MM.1S (cell line): ENCODE data around the gene GNAL.
A peak's percentile ranks its signal among the peaks of the same experiment; 100 is the strongest.

Source experiments
- DNase-seq: peaks from one replicate; pipeline ENCODE4 v3.0.0-alpha.2; 2015
- H2AFZ ChIP-seq: fragments of 300-600 bp; sonication (generic); 2 replicates; pipeline ENCODE4 v1.6.0; 2016; ENCODE audit warnings: antibody characterized with exemption, low read length
- H3F3A ChIP-seq: fragments of 300-600 bp; sonication (generic); 2 replicates; pipeline ENCODE4 v1.6.1; 2016; ENCODE audit warnings: mild to moderate bottlenecking, antibody characterized with exemption, low read length, moderate library complexity, mixed read lengths; ENCODE audit not compliant: insufficient read depth
- H3K27ac ChIP-seq: fragments of 300-600 bp; sonication (generic); 2 replicates; pipeline ENCODE4 v1.5.1; 2016; ENCODE audit warnings: mild to moderate bottlenecking, low read length
- H3K27me3 ChIP-seq: fragments of 300-600 bp; sonication (generic); replicated peaks from 2 replicates; pipeline ENCODE4 v1.6.0; 2016; ENCODE audit warnings: low read length; ENCODE audit not compliant: insufficient read depth
- H3K36me3 ChIP-seq: fragments of 300-600 bp; sonication (generic); replicated peaks from 2 replicates; pipeline ENCODE4 v1.6.1; 2016; ENCODE audit warnings: mild to moderate bottlenecking, low read length, mixed read lengths; ENCODE audit not compliant: insufficient read depth
- H3K4me1 ChIP-seq: fragments of 300-600 bp; sonication (generic); 2 replicates; pipeline ENCODE4 v1.6.1; 2016; ENCODE audit warnings: low read length, mixed read lengths
- H3K4me2 ChIP-seq: fragments of 300-600 bp; sonication (generic); 2 replicates; pipeline ENCODE4 v1.6.0; 2016; ENCODE audit warnings: low read depth, low read length
- H3K4me3 ChIP-seq: fragments of 300-600 bp; sonication (generic); 2 replicates; pipeline ENCODE4 v1.5.1; 2016; ENCODE audit warnings: low read length, mixed read lengths
- H3K79me2 ChIP-seq: fragments of 300-600 bp; sonication (generic); 2 replicates; pipeline ENCODE4 v1.6.1; 2016; ENCODE audit warnings: mixed run types, low read length, mixed read lengths
- H3K9ac ChIP-seq: fragments of 300-600 bp; sonication (generic); 2 replicates; pipeline ENCODE4 v1.6.1; 2016; ENCODE audit warnings: low read length, mixed read lengths
- H3K9me2 ChIP-seq: fragments of 300-600 bp; sonication (generic); replicated peaks from 2 replicates; pipeline ENCODE4 v1.6.1; 2016; ENCODE audit warnings: mild to moderate bottlenecking, low read length, mixed read lengths; ENCODE audit not compliant: insufficient read depth
- H3K9me3 ChIP-seq: fragments of 300-600 bp; sonication (generic); replicated peaks from 2 replicates; pipeline ENCODE4 v1.6.1; 2016; ENCODE audit warnings: mild to moderate bottlenecking, low read length, mixed read lengths; ENCODE audit not compliant: insufficient read depth
- H4K20me1 ChIP-seq: fragments of 300-600 bp; sonication (generic); 2 replicates; pipeline ENCODE4 v1.6.1; 2016; ENCODE audit warnings: mild to moderate bottlenecking, low read length, moderate library complexity, mixed read lengths; ENCODE audit not compliant: insufficient read depth
- EZH2 ChIP-seq: fragments of 300-600 bp; sonication (generic); optimal IDR thresholded peaks from 2 replicates; pipeline ENCODE3; 2017; ENCODE audit warnings: low read depth, mild to moderate bottlenecking, antibody characterized with exemption, low read length, mixed read lengths
- EZH2phosphoT487 ChIP-seq: fragments of 300-600 bp; sonication (generic); IDR thresholded peaks from 2 replicates; pipeline ENCODE4 v1.6.1; 2018; ENCODE audit warnings: antibody characterized with exemption, low read length
- TF ChIP-seq, protein P1 (sequence below): fragments of 300-600 bp; sonication (generic); IDR thresholded peaks from 2 replicates; pipeline ENCODE4 v1.5.1; 2016; ENCODE audit warnings: antibody characterized with exemption, low read length, mixed read lengths

Gene GNAL

DNA sequence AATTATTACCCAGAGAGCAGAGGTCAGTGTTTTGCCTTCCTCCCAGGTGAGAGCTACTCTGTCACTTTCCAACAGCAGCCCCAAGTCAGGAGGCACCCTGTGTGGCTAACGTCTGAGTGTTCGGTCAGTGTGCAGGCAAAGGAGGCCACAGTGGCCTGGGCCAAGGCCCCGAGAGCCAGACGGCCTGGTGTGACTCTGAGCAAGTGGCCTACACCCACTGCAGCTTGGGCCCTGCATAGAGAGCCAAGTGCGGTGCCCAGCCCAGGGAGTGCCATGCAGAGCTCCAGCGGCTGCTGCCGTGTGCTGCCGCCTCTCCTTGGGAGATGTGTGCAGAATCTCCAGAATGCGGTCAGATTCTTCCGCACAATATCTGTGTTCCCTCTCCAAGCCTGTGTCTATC is 70.4 kb downstream of the GNAL start:
- no peaks in the 10 kb centered on the region for H3K79me2 ChIP-seq
- no peaks in the 10 kb centered on the region for H3K9me3 ChIP-seq
- no peak overlapping the region for H3K4me3 ChIP-seq
- no peaks in the 10 kb centered on the region for H3K27me3 ChIP-seq
- no peaks in the 10 kb centered on the region for H4K20me1 ChIP-seq
- H3K4me2 ChIP-seq, result no peak overlapping the region
- TF ChIP-seq EZH2phosphoT487 (no peak), EZH2 (no peak)
- TF ChIP-seq, protein P1, sequence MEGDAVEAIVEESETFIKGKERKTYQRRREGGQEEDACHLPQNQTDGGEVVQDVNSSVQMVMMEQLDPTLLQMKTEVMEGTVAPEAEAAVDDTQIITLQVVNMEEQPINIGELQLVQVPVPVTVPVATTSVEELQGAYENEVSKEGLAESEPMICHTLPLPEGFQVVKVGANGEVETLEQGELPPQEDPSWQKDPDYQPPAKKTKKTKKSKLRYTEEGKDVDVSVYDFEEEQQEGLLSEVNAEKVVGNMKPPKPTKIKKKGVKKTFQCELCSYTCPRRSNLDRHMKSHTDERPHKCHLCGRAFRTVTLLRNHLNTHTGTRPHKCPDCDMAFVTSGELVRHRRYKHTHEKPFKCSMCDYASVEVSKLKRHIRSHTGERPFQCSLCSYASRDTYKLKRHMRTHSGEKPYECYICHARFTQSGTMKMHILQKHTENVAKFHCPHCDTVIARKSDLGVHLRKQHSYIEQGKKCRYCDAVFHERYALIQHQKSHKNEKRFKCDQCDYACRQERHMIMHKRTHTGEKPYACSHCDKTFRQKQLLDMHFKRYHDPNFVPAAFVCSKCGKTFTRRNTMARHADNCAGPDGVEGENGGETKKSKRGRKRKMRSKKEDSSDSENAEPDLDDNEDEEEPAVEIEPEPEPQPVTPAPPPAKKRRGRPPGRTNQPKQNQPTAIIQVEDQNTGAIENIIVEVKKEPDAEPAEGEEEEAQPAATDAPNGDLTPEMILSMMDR, result no peak
- no peak overlapping the region for H3K9ac ChIP-seq
- no peak overlapping the region for H2AFZ ChIP-seq
- H3K27ac ChIP-seq, result no peak overlapping the region
- no peaks in the 10 kb centered on the region for H3K4me1 ChIP-seq
- no peaks in the 10 kb centered on the region for H3K9me2 ChIP-seq
- DNase-seq, result no peak
- H3K36me3 ChIP-seq, result no peaks in the 10 kb centered on the region
- H3F3A ChIP-seq, result no peaks in the 10 kb centered on the region

- TF ChIP-seq EZH2phosphoT487 (no peak), EZH2 (no peak)
- TF ChIP-seq, protein P1, result no peak
Measured at GRCh38 chr18:11760498-11761167, 71.6 kb downstream of the GNAL start.

DNA sequence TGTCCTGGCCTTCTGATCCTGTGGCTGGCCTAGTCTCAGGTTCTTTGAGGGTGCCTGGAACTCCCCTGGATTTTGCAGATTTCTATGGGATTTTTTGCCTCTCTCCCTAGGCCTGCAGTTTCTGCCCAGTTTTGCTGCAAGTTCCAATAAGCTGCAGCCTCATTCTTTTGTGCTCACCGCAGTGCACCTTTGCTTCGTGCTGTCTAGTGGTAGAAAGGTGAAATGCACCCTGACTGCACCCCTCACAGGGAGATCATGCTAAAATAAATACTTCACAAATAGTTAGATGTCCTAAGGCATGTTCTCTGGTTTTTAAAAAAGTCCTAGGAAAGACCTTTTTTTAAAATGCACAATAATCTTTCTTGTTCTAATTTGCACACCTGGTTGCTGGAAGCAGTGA is 72.5 kb downstream of the GNAL start:
- no peak overlapping the region for H3K4me3 ChIP-seq
- no peak overlapping the region for H3K4me2 ChIP-seq
- no peaks in the 10 kb centered on the region for H3K9me2 ChIP-seq
- no peaks in the 10 kb centered on the region for H3K27me3 ChIP-seq
- TF ChIP-seq EZH2phosphoT487 (no peak), EZH2 (no peak)
- TF ChIP-seq, protein P1, result peak; percentile 33
- no peak overlapping the region for H3K27ac ChIP-seq
- no peaks in the 10 kb centered on the region for H3K4me1 ChIP-seq
- no peaks in the 10 kb centered on the region for H4K20me1 ChIP-seq
- H3K9ac ChIP-seq, result no peak overlapping the region
- no peaks in the 10 kb centered on the region for H3F3A ChIP-seq
- H3K9me3 ChIP-seq, result no peaks in the 10 kb centered on the region
- H2AFZ ChIP-seq, result no peak overlapping the region
- DNase-seq, result no peak
- H3K36me3 ChIP-seq, result no peaks in the 10 kb centered on the region
- H3K79me2 ChIP-seq, result no peaks in the 10 kb centered on the region

More at GRCh38 chr18:11760498-11761167, 71.6 kb downstream of the GNAL start:
- no peaks in the 10 kb centered on the region for H3F3A ChIP-seq
- H3K4me2 ChIP-seq, result no peak overlapping the region
- H2AFZ ChIP-seq, result no peak overlapping the region
- no peaks in the 10 kb centered on the region for H3K9me3 ChIP-seq
- H3K79me2 ChIP-seq, result no peaks in the 10 kb centered on the region
- H3K27ac ChIP-seq, result no peak overlapping the region
- H3K4me3 ChIP-seq, result no peak overlapping the region
- H3K4me1 ChIP-seq, result no peaks in the 10 kb centered on the region
- H3K9me2 ChIP-seq, result no peaks in the 10 kb centered on the region
- no peaks in the 10 kb centered on the region for H4K20me1 ChIP-seq
- H3K36me3 ChIP-seq, result no peaks in the 10 kb centered on the region
- H3K27me3 ChIP-seq, result no peaks in the 10 kb centered on the region
- H3K9ac ChIP-seq, result no peak overlapping the region
- no peak for DNase-seq
